Measurements from ENCODE around the gene PPP2R2B.

The PPP2R2B gene

GRCh38 chr5:146878476-146879172 lies at the start of gene PPP2R2B:
PPP2R2B (minus strand) TSS chr5:146878757.
- DNase-seq: peak; percentile 49 to 53

GRCh38 chr5:146924132-146924531 lies 45.6 kb upstream of the PPP2R2B start:
- no peak for DNase-seq

- no peak for DNase-seq
Observed at GRCh38 chr5:146921225-146921624, 42.7 kb upstream of the PPP2R2B start.

- no peak for DNase-seq
Observed at GRCh38 chr5:146920351-146920881, 41.9 kb upstream of the PPP2R2B start.

- no peak for DNase-seq
Observed at GRCh38 chr5:146919304-146919703, 40.7 kb upstream of the PPP2R2B start.

- DNase-seq: no peak
Observed at GRCh38 chr5:146917931-146918330, 39.4 kb upstream of the PPP2R2B start.

DNA sequence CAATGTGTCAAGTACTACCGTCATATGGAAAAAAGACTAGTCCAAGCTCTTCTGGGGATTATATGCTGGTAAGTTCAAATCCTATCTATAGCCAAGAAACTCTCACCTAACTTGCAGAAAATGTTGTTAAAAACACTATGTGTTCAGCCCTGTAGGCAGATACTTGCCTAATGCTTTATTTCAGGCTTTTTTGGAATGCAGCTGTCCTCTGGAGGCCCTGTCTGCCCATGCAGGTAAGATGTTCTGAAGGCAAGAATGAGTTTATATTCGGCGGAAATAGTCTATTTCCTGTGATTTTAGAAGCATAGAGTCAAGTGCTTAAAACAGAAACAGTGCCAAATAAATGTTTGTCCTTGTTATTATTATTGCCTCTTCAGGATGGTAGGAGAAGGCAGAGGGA lies 34.3 kb upstream of the PPP2R2B start:
- no peak for DNase-seq

- no peak for DNase-seq
Observed at GRCh38 chr5:146910239-146910638, 31.7 kb upstream of the PPP2R2B start.

DNA sequence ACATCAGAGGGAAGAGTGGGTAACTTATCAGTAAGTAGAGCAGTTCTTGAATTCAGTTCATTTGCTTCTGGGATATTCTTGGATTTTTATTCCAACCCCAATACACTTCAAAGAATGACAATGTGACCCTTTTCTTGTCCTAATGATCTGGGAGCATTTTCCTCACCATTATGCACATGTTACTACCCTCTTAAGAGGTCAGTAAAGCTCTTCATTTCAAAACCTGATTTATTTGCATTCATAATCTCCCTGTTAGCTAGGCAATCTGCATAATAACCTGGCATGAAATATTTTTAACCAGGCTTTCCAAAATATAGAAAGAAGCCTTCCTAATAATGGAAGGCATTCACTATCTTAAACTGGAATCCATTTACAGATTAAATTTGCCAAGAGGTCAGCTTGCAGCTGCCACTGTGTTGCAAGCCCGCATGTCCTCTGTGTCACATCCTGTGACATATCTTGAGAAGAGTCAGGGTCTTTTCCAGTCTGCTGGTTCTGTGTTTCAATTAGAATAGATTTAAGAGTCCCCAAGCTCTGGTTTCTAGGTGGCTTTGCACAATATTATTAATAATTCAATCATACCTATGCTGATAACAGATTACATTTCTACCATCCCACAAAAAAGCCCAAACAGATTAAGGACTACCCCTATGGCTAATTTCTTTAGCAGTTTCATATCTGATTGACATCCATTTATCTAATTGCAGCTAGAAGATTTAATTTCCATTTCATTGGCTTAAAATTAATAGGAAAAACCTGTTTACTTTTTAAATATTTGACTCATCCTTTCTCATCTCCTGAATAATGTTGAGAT lies 30.9 kb upstream of the PPP2R2B start:
- DNase-seq: no peak

- DNase-seq: no peak
Observed at GRCh38 chr5:146906803-146907202, 28.2 kb upstream of the PPP2R2B start.

DNA sequence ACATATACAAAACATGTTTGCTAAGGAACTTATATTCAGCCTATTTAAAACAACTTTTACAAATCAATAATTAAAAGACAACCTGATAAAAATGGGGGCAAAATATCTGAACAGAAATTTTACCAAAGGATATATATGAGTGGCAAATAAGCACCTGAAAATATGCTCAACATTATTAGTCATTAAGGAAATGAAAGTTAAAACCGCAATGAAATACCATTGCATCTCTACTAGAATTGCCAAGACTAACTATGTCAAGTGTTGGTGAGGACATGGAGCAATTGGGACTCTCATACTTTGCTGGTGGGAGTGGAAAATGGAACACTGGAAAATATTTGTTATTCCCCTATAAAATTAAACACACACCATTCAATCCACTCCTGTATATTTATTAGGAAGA lies 26.3 kb upstream of the PPP2R2B start:
- no peak for DNase-seq

DNA sequence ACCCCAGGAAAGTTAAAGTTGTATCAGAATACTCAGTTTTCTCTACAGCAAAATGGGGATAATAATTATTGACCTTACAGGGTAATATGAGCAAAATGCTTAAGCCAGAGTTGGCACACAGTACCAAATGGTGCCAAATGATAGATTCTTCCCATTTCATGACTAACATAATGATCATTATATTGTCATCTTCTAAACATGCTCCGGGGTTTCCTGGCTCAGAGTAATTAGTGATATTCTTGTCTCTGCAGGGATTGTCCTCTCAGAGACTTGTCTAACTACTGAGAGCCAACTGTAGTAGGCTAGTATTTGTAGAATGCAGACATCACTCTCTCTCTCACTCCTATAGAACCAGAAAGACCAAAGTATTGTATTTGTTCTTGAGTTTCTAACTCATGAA lies 25.2 kb upstream of the PPP2R2B start:
- no peak for DNase-seq

DNA sequence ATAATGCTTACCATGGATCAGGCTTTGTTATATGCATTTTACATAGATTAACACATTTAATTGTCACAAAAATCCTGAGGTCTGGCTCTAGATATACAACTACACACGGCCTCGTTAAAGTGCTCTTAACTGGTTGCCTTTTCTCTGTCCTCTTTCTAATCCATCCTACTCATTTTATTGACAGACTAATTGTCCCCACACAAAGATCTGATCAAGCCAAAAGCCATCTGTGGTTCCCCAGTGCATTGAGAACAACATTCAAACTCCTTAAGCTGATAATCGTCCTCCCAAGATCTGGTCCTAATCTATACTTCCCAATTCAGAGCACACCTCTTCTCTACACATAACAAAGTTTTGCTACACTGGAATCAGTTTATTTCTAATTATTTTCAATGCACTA lies 23.9 kb upstream of the PPP2R2B start:
- no peak for DNase-seq

DNA sequence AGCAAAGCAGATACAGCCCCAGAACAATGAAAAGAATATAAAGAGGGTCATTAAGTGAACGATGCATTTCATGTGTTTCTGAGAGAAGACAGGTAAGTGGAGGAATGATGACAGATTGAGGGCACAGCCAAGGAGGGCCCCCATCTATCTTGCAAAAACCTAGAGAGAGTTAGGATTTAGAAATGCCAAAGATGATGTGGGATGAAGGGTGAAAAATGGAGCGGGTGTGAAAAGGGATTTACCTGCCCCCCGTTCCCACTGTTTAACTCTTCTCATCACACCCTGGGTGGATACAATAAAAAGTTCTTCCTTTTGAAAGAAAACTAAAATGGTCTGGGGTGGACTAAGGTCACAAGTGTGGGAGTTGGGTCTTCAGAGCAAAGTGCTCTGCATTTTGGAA lies 18.5 kb upstream of the PPP2R2B start:
- DNase-seq: no peak

GRCh38 chr5:146894753-146895521 lies 16.4 kb upstream of the PPP2R2B start:
- no peak for DNase-seq

DNA sequence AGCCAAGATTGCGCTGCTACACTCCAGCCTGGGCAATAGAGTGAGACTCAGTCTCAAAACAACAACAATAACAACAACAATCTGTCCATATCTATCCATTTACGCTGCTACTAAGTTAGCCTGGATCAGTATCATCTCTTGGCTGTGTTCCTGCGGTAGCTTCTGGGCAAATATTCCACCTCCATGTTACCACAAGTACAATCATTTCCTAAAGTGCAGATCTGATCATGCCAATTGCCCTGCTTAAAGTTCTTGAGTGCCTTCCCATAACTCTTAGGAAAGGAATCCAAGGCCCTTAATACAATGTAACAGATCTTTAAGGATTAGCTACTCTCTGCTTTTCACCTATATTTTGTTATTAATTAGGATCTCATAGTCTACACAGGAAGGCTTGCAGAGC lies 15.4 kb upstream of the PPP2R2B start:
- no peak for DNase-seq

DNA sequence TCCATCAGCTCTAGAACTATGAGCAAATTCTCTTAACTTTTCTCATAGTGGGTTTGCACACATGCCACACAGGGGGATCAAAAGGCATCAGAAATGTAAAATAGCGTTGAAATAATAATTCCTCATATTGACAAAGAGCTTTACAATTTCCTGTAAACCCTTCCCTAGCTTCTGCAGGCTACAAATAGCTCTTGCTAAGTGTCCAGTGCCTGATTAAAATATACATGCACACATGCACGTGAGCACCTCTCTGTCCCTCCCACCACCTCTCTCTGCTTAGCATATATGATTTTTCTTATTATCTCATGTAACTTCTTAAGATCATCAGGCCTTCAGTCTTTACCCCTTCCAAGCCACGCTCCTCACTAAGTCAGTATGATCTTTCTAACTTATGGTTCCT lies 13.7 kb upstream of the PPP2R2B start:
- no peak for DNase-seq

DNA sequence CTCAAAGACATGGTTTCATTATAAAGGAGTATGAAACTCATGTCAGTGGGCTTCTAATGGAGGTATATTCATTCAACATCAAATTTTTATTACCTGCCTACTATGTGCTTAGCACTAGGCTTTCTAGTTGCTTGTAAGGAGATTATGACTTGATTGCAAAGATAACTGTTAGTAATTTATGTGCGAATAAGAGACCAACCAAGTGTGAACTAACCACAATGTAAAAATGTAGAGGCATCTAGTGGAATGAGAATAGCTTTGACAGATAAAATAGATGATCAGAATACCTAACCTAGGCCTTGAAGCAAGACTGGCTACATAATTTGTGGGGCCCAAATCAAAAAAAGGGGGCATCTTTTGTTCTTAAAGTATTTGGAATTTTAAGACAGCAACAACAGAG lies 13.0 kb upstream of the PPP2R2B start:
- no peak for DNase-seq

DNA sequence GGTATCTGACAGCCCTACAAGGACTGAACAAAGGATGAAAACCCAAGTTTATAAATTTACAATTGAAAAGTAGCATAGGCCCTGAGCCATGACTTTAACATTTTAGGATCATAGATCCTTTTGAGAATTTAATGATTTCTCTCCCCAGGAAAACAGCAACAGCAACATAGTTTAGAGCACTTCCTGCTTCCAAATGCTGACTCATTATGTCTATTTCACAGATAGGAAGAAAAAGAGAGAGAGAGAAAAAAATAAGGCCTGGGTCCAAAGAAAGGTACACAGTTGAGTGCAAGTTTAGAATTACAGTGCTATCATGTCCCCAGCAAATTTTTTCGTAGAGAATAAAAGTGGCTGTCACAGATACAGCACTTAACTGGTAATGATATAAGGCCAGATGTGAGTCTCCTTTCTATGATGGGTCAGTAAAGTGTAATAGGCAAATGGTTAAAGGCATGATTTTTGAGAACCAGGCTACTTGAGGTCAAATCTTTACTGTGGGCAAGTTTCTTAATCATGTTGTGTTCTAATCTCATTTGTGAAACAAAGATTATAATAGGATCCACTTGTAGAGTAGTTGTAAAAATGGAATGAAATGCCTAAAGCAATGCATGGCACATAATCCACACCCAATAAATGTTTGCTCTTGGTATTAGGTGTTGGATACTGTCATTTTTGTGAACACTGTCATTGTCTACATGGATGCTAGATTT lies 12.3 kb upstream of the PPP2R2B start:
- no peak for DNase-seq

DNA sequence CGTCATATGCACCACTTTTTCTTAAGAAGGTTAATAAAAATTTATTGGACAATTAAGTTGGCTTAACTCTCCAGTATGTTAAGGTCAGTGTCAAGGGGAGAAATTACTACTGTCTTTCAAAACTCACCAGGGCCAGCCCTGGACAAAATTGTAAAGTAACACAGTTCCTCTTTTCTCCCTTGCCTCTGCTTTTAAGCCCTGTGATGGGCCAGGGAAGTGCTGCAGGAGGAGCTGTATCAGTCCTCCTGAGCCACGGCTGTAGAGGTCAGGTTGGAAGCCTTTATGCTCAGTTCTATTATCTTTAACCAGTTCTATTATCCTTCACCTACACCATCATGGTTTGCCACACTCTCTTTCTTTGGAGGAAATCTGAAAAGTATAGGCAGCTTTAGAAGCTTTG lies 11.5 kb upstream of the PPP2R2B start:
- DNase-seq: no peak

DNA sequence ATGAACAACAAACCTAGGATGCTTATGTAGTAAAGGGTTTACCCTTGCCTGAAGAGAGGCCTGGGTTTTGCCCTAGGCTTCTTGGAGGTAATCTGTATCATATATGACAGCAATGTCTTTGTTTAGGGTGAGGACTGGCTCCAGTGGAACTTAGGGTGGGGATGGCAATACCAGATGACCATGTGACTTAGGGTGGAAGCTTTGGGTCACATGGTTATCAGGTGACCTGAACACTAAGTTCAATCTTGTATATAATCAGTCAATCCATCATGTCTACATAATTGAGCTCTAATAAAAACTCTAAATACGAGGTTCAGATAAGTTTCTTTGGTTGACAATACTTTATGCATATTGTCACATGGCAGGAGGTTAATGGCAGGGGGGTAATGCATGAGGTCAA lies 10.6 kb upstream of the PPP2R2B start:
- no peak for DNase-seq

GRCh38 chr5:146888351-146888978 lies 9.9 kb upstream of the PPP2R2B start:
- DNase-seq: no peak
